Testis (tissue), 2 donors: ENCODE measurements around the gene SLC25A17.

Experiments
- CTCF ChIP-seq, 3 experiments: fragments of 450-650 bp in 2 of 3; fragments of 200-600 bp in 1 of 3; sonication (generic) in 1 of 3; IDR thresholded peaks; one replicate each; pipeline ENCODE4 v1.5.1; 2016 to 2019; ENCODE audit warnings: antibody characterized with exemption in 3 of 3, mild to moderate bottlenecking in 2 of 3, moderate library complexity in 1 of 3
- POLR2A ChIP-seq: fragments of 450-650 bp; IDR thresholded peaks from one replicate; pipeline ENCODE4 v1.6.1; 2017; ENCODE audit warnings: antibody characterized with exemption, mild to moderate bottlenecking, moderate library complexity

GRCh38 chr22:40792451-40792850 lies 26.7 kb downstream of the SLC25A17 start:
- TF ChIP-seq CTCF (IDR thresholded peaks at IDR 0.05) (no peak), POLR2A (no peak)
